ENCODE results near the gene DNAI1.

DNAI1 gene

GRCh38 chr9:34417734-34418133, 40.9 kb upstream of the DNAI1 start:
- no peak overlapping the region for H3K4me3 ChIP-seq (IDR thresholded peaks at IDR 0.05; ENCODE audit: insufficient read depth, low read depth, low read length)
- no peaks in the 10 kb centered on the region for H3K79me2 ChIP-seq (ENCODE audit: insufficient read depth, low read depth)
- no peaks in the 10 kb centered on the region for H3K27me3 ChIP-seq (ENCODE audit: insufficient read depth, low read depth)
- TF ChIP-seq, protein P1, sequence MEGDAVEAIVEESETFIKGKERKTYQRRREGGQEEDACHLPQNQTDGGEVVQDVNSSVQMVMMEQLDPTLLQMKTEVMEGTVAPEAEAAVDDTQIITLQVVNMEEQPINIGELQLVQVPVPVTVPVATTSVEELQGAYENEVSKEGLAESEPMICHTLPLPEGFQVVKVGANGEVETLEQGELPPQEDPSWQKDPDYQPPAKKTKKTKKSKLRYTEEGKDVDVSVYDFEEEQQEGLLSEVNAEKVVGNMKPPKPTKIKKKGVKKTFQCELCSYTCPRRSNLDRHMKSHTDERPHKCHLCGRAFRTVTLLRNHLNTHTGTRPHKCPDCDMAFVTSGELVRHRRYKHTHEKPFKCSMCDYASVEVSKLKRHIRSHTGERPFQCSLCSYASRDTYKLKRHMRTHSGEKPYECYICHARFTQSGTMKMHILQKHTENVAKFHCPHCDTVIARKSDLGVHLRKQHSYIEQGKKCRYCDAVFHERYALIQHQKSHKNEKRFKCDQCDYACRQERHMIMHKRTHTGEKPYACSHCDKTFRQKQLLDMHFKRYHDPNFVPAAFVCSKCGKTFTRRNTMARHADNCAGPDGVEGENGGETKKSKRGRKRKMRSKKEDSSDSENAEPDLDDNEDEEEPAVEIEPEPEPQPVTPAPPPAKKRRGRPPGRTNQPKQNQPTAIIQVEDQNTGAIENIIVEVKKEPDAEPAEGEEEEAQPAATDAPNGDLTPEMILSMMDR (conservative IDR thresholded peaks at IDR 0.05; ENCODE audit: low read depth, low read length), result no peak
- H4K20me1 ChIP-seq (ENCODE audit: insufficient read depth), result no peaks in the 10 kb centered on the region
- no peak overlapping the region for H3K9ac ChIP-seq
- no peaks in the 10 kb centered on the region for H3K4me1 ChIP-seq (ENCODE audit: low read depth, poor library complexity, severe bottlenecking)
- no peaks in the 10 kb centered on the region for H3K36me3 ChIP-seq (ENCODE audit: insufficient read depth)
- no peak overlapping the region for H3K27ac ChIP-seq
- no peak overlapping the region for H2AFZ ChIP-seq (ENCODE audit: low read depth)
- no peak overlapping the region for H3K4me2 ChIP-seq

DNA sequence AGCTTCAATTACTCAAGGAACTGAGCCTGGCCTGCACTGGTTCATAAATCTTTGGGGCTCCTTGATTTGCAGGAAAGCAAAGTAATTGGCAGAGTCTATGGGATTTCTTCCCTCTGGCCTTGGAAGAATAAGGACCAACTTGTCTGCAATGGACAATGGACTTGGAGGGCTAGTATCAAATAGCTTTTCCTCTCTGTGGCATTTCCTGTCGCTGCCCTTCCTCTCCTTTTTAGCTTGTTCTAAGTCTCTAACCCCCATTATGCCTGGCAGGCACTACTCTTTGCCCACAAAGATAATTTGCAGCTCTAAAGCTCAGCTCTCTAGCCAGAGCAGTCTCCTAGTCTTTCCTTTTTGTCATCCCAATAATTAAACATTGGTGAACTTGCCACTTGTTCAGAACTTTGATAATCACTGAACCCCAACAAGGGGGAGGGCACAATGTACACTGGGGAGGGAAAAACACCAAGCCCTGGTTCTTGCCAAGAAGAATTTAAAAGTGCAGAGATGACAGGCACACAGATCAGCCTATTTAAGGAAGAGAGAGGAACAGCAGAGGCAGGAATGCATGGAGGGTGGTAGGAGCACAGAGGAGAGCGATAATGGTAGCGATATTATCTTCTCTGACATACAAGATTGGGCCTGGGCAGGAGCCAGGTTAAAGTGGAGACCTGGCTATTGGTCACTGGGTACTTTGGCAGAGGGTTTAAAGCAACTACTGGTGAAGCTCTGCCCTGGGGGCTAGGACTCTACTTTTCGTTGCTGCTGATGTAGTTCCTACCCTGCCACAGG, 38.7 kb upstream of the DNAI1 start:
- H3K4me1 ChIP-seq (ENCODE audit: low read depth, poor library complexity, severe bottlenecking), result no peaks in the 10 kb centered on the region
- H3K4me3 ChIP-seq (IDR thresholded peaks at IDR 0.05; ENCODE audit: insufficient read depth, low read depth, low read length), result no peak overlapping the region
- H3K36me3 ChIP-seq (ENCODE audit: insufficient read depth), result no peaks in the 10 kb centered on the region
- H4K20me1 ChIP-seq (ENCODE audit: insufficient read depth), result no peaks in the 10 kb centered on the region
- H3K9ac ChIP-seq, result no peak overlapping the region
- TF ChIP-seq, protein P1 (conservative IDR thresholded peaks at IDR 0.05; ENCODE audit: low read depth, low read length), result no peak
- no peaks in the 10 kb centered on the region for H3K27me3 ChIP-seq (ENCODE audit: insufficient read depth, low read depth)
- H2AFZ ChIP-seq (ENCODE audit: low read depth), result no peak overlapping the region
- no peak overlapping the region for H3K27ac ChIP-seq
- no peak overlapping the region for H3K4me2 ChIP-seq
- H3K79me2 ChIP-seq (ENCODE audit: insufficient read depth, low read depth), result no peaks in the 10 kb centered on the region

GRCh38 chr9:34426347-34427074, 32.1 kb upstream of the DNAI1 start:
- TF ChIP-seq, protein P1 (conservative IDR thresholded peaks at IDR 0.05; ENCODE audit: low read depth, low read length), result no peak
- Histone ChIP-seq H3K4me2 (no peak overlapping the region), H3K9ac (no peak overlapping the region), H4K20me1 (ENCODE audit: insufficient read depth) (no peaks in the 10 kb centered on the region), H3K4me3 (IDR thresholded peaks at IDR 0.05; ENCODE audit: insufficient read depth, low read depth, low read length) (no peak overlapping the region), H2AFZ (ENCODE audit: low read depth) (no peak overlapping the region), H3K79me2 (ENCODE audit: insufficient read depth, low read depth) (no peaks in the 10 kb centered on the region), H3K4me1 (ENCODE audit: low read depth, poor library complexity, severe bottlenecking) (no peaks in the 10 kb centered on the region), H3K27me3 (ENCODE audit: insufficient read depth, low read depth) (no peaks in the 10 kb centered on the region), H3K36me3 (ENCODE audit: insufficient read depth) (no peaks in the 10 kb centered on the region), H3K27ac (no peak overlapping the region)

DNA sequence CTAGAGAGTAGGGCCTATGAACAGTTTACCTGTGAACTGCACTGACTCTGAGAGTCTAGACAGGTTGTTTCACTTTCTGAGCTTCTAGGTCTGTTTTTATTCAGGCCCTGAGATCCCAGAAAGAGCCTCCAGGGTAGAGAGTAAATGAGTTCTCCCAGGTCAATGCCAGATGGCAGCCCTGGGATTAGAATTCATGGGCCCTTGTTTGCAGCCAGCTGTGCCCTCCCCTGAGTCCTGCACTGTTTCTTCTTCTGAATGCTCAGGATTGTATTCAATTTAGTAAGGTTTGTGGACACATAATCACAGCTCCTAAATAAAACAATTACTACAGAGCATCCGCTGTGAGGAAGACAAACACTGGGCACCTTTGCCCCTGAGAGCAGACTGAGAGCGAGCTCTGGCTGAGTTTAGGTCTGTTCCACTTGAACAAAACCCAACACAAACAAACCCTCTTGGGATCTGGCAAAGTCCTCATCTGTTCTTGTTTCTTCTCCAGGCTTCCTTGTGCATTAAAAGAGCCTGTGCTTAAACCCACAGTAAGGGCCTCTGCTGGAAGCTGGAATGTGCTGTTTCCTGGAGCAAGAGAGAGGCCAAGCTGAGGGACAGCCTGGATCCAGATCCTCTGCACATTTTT, 30.2 kb upstream of the DNAI1 start:
- H3K27me3 ChIP-seq (ENCODE audit: insufficient read depth, low read depth), result no peaks in the 10 kb centered on the region
- H3K36me3 ChIP-seq (ENCODE audit: insufficient read depth), result no peaks in the 10 kb centered on the region
- TF ChIP-seq, protein P1 (conservative IDR thresholded peaks at IDR 0.05; ENCODE audit: low read depth, low read length), result no peak
- H3K4me1 ChIP-seq (ENCODE audit: low read depth, poor library complexity, severe bottlenecking), result no peaks in the 10 kb centered on the region
- no peak overlapping the region for H3K27ac ChIP-seq
- no peak overlapping the region for H3K4me3 ChIP-seq (IDR thresholded peaks at IDR 0.05; ENCODE audit: insufficient read depth, low read depth, low read length)
- no peak overlapping the region for H3K9ac ChIP-seq
- no peaks in the 10 kb centered on the region for H4K20me1 ChIP-seq (ENCODE audit: insufficient read depth)
- no peak overlapping the region for H3K4me2 ChIP-seq
- H2AFZ ChIP-seq (ENCODE audit: low read depth), result no peak overlapping the region
- no peaks in the 10 kb centered on the region for H3K79me2 ChIP-seq (ENCODE audit: insufficient read depth, low read depth)
